Measurements from ENCODE around the gene TGM2.

The TGM2 gene

GRCh38 chr20:38131588-38132121, 33.4 kb downstream of the TGM2 start (continued):
- TF ChIP-seq CREB5 (CRISPR knock-in tag; IDR thresholded peaks at IDR 0.05; ENCODE audit: low read depth), result no peak
- TF ChIP-seq OSR1 (CRISPR knock-in tag; IDR thresholded peaks at IDR 0.05), result no peak
- no peak for TF ChIP-seq ZC3H10 (CRISPR knock-in tag; IDR thresholded peaks at IDR 0.05)
- no peak for TF ChIP-seq ESRRG (CRISPR knock-in tag; IDR thresholded peaks at IDR 0.05)
- TF ChIP-seq CSDC2 (CRISPR knock-in tag; IDR thresholded peaks at IDR 0.05), result no peak

- TF ChIP-seq PATZ1 (CRISPR knock-in tag; IDR thresholded peaks at IDR 0.05; ENCODE audit: borderline replicate concordance), result 0 out of 2 replicates have a peak, but pooled peaks have one; percentile 8
- no peak for TF ChIP-seq ZNF70 (CRISPR knock-in tag; IDR thresholded peaks at IDR 0.05)
- no peak for TF ChIP-seq CREB5 (CRISPR knock-in tag; IDR thresholded peaks at IDR 0.05; ENCODE audit: low read depth)
- no peak for ATAC-seq
Observed at GRCh38 chr20:38130687-38131587, 34.1 kb downstream of the TGM2 start.

- TF ChIP-seq POU6F1 (CRISPR knock-in tag; IDR thresholded peaks at IDR 0.05; ENCODE audit: borderline replicate concordance, low read depth) (no peak), ZNF565 (CRISPR knock-in tag; conservative IDR thresholded peaks at IDR 0.05; ENCODE audit: low read depth) (no peak), SNAI2 (CRISPR knock-in tag; IDR thresholded peaks at IDR 0.05) (no peak), ESRRG (CRISPR knock-in tag; IDR thresholded peaks at IDR 0.05) (no peak), GLIS3 (CRISPR knock-in tag; IDR thresholded peaks at IDR 0.05) (no peak), CSRNP3 (CRISPR knock-in tag; IDR thresholded peaks at IDR 0.05) (no peak), ZNF8 (CRISPR knock-in tag; IDR thresholded peaks at IDR 0.05) (no peak), ISL1 (CRISPR knock-in tag; IDR thresholded peaks at IDR 0.05) (no peak), TOX (CRISPR knock-in tag; IDR thresholded peaks at IDR 0.05; ENCODE audit: borderline replicate concordance) (no peak), PPARA (CRISPR knock-in tag; IDR thresholded peaks at IDR 0.05; ENCODE audit: borderline replicate concordance) (no peak), TSHZ2 (CRISPR knock-in tag; IDR thresholded peaks at IDR 0.05) (no peak), OSR1 (CRISPR knock-in tag; IDR thresholded peaks at IDR 0.05) (no peak), BACH2 (CRISPR knock-in tag; IDR thresholded peaks at IDR 0.05; ENCODE audit: borderline replicate concordance) (no peak), ZC3H10 (CRISPR knock-in tag; IDR thresholded peaks at IDR 0.05) (no peak), PATZ1 (CRISPR knock-in tag; IDR thresholded peaks at IDR 0.05; ENCODE audit: borderline replicate concordance) (no peak), RARB (CRISPR knock-in tag; IDR thresholded peaks at IDR 0.05) (no peak), TCF4 (CRISPR knock-in tag; IDR thresholded peaks at IDR 0.05; ENCODE audit: borderline replicate concordance) (no peak), ZFP3 (CRISPR knock-in tag; IDR thresholded peaks at IDR 0.05) (no peak), CSDC2 (CRISPR knock-in tag; IDR thresholded peaks at IDR 0.05) (no peak)
- no peak for ATAC-seq
Observed at GRCh38 chr20:38129893-38130609, 35.0 kb downstream of the TGM2 start.
